Esophagus muscularis mucosa (tissue), 4 donors: Measurements from ENCODE around the gene PAQR9. TPM values are rescaled to one million over a fixed set of nuclear protein-coding genes. Genes with fewer than 3 reads are reported as not detected.

Experiments
- DNase-seq: peaks from one replicate; pipeline ENCODE4 v3.0.0-alpha.2; 2017; ENCODE audit errors: extremely low spot score
- H3K27ac ChIP-seq, 4 donors: fragments of 200-600 bp; sonication (generic); replicated peaks in 1 of 4; 1 replicate in 3 of 4; 2 replicates in 1 of 4; pipeline ENCODE4 v1.5.1; 2016 to 2019; ENCODE audit warnings: mild to moderate bottlenecking in 1 of 4
- H3K27me3 ChIP-seq, 4 donors: fragments of 200-600 bp; sonication (generic); one replicate each; pipeline versions ENCODE4 v1.5.1 to v1.6.0; 2016 to 2019
- H3K36me3 ChIP-seq, 4 donors: fragments of 200-600 bp; sonication (generic); one replicate each; pipeline ENCODE4 v1.5.1; 2016 to 2019
- H3K4me1 ChIP-seq, 4 donors: fragments of 200-600 bp; sonication (generic); one replicate each; pipeline ENCODE4 v1.5.1; 2016 to 2019
- H3K4me3 ChIP-seq, 4 donors: fragments of 200-600 bp; sonication (generic); 1 replicate in 2 of 4; 2 replicates in 2 of 4; pipeline ENCODE4 v1.5.1; 2016 to 2019; ENCODE audit warnings: mild to moderate bottlenecking in 4 of 4, moderate library complexity in 1 of 4
- H3K9me3 ChIP-seq, 4 donors: fragments of 200-600 bp; sonication (generic); 1 replicate in 3 of 4; 2 replicates in 1 of 4; pipeline ENCODE4 v1.5.1; 2016 to 2019
- CTCF ChIP-seq, 3 experiments: fragments of 200-600 bp in 2 of 3; fragments of 450-650 bp in 1 of 3; sonication (generic) in 2 of 3; IDR thresholded peaks; one replicate each; pipeline ENCODE4 v1.5.1; 2017 to 2019; ENCODE audit warnings: antibody characterized with exemption in 3 of 3, mild to moderate bottlenecking in 2 of 3, moderate library complexity in 1 of 3
- EP300 ChIP-seq: sonication (generic); formaldehyde crosslinking; IDR thresholded peaks from one replicate; pipeline ENCODE4 v1.6.1; 2017; ENCODE audit warnings: antibody characterized with exemption
- POLR2A ChIP-seq: fragments of 450-650 bp; IDR thresholded peaks from one replicate; pipeline ENCODE4 v1.6.1; 2017; ENCODE audit warnings: antibody characterized with exemption, moderate library complexity, mild to moderate bottlenecking, low read depth
- POLR2AphosphoS5 ChIP-seq, 2 donors: sonication (generic); formaldehyde crosslinking; IDR thresholded peaks; one replicate each; pipeline ENCODE4 v1.6.1; 2017; ENCODE audit warnings: antibody characterized with exemption in 2 of 2
- WGBS: methylation state at CpG from one replicate; pipeline ENCODE4 v1.1.5; 2018; 5-methylcytosine and 5-hydroxymethylcytosine counted together
- intact Hi-C: fragments of 100-400 bp; cut with DNase I; formaldehyde crosslinking; loops from one replicate; pipeline ENCODE4 v1.15.1; 2023
- total RNA-seq, 4 donors: library from RNA; depleted of rRNA; stranded (reverse); fragments of >200 nt; gene quantifications; one replicate each; pipeline versions ENCODE4 v1.1.0 to v1.2.1, GENCODE V29; 2016

PAQR9 gene
- total RNA-seq, 4 donors from 2014 or later, result not detected

DNA sequence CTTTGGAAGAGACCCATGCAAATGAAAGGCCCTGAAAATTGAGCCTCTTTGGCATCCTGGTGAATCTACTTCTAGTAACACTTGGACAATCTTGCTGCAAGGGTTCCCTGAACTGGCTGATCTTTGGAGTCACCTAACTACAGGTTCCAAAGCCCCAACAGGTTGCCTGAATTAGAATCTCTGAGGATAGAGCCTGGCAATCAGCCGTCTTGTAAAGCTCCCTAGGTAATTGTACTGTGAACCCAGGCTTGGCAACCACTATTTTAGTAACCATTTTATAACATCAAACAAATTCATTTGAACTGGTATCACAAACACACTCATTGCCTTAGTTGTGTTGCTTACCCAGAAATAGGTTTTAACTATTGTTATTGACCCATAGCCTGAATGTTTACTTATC lies 20.1 kb downstream of the PAQR9 start:
- intact Hi-C loops, result no loop called here
- WGBS, result 94% methylated on average over 1 of the region's 1 CpG
- H3K27ac ChIP-seq, result no peak overlapping the region

DNA sequence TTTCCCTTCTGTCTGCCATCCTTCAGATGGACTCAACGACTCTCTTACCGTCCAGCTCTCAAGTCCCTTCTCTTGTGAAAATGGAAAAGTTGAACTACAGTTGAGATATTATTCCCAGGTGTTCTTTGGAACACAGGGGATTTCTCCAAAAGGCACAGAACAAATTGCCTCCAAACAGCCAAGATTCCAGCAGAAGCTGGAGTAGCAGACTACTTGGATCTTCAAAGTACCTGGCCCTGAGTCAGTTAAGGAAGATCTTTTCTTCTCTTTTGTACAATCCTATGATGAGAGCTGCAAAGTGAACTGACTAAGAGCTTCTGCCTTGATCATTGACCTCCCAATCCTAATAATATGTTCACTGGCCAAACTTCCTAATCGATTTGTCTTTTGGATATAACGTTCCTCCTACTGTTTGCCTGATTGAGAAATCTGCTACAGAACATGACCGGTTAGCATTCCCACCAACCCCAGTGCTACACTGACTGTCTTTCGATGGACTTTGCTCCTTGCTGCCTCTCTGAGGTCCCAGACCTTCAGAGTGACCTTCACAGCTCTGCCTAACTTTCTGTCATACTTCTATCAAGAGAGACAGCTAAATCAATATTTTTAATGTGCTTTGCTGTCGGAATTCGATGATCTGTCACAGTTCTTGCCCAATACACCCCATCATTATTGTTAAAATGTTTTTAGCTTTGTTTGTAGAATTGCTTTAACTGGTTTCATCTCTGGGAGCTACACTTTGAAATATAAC lies 21.9 kb downstream of the PAQR9 start:
- Histone ChIP-seq H3K27ac (no peak overlapping the region), H3K4me1 (no peaks in the 10 kb centered on the region), H3K9me3 (no peaks in the 10 kb centered on the region), H3K4me3 (no peak overlapping the region), H3K36me3 (no peaks in the 10 kb centered on the region), H3K27me3 (peaks cover 0 to 10% (median 0%) of the 10 kb centered on the region in 4 donors)
- 87% methylated on average over 8 of the region's 8 CpGs for WGBS
- intact Hi-C loops, result no loop called here
- no peak for TF ChIP-seq CTCF (IDR thresholded peaks at IDR 0.05)
- TF ChIP-seq POLR2A, result no peak
- DNase-seq, result peak; percentile 26

More for the DNA sequence above, 20.1 kb downstream of the PAQR9 start:
- peak; percentile 7 for DNase-seq
- TF ChIP-seq EP300 (no peak), CTCF (IDR thresholded peaks at IDR 0.05) (no peak), POLR2AphosphoS5 (IDR thresholded peaks at IDR 0.05) (no peak), POLR2A (no peak)
- Histone ChIP-seq H3K9me3 (no peaks in the 10 kb centered on the region), H3K4me3 (no peak overlapping the region), H3K36me3 (no peaks in the 10 kb centered on the region), H3K4me1 (peaks cover 3 to 8% (median 7%) of the 10 kb centered on the region in 4 donors), H3K27me3 (peaks cover 0 to 28% (median 8%) of the 10 kb centered on the region in 4 donors)

DNA sequence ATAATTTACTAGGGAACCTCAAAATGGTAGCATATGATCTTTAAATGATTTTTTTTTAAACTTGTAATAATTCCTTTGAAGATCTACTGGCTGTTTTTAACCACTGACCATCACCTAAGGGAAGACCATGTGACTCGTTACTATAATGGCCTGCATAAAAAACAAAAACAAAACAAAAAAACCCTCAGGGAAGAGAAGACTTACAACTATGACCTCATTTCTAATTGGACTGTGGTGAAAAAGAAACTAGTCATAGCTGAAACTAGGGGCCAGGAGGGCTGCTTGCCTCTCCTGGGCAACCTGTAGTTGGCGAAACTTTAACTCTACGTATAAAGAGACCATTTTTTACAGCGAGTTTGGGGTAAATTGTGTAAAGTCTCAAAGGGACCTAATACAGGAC lies 23.0 kb downstream of the PAQR9 start:
- Histone ChIP-seq H3K27ac (no peak overlapping the region), H3K4me3 (no peak overlapping the region), H3K27me3 (peaks cover 0 to 6% (median 0%) of the 10 kb centered on the region in 4 donors), H3K4me1 (no peaks in the 10 kb centered on the region), H3K9me3 (no peaks in the 10 kb centered on the region), H3K36me3 (no peaks in the 10 kb centered on the region)
- DNase-seq, result no peak
- WGBS, result 77% methylated on average over 4 of the region's 4 CpGs
- intact Hi-C loops, result no loop called here
- TF ChIP-seq POLR2A (no peak), POLR2AphosphoS5 (IDR thresholded peaks at IDR 0.05) (no peak), EP300 (no peak), CTCF (IDR thresholded peaks at IDR 0.05) (no peak)

- Histone ChIP-seq H3K4me3 (no peak overlapping the region), H3K9me3 (no peaks in the 10 kb centered on the region), H3K27me3 (peaks cover 0 to 6% (median 0%) of the 10 kb centered on the region in 4 donors), H3K27ac (no peak overlapping the region), H3K4me1 (no peaks in the 10 kb centered on the region), H3K36me3 (no peaks in the 10 kb centered on the region)
- no peak for TF ChIP-seq POLR2AphosphoS5 (IDR thresholded peaks at IDR 0.05)
- no peak for TF ChIP-seq EP300
- no peak for DNase-seq
- WGBS, result 88% methylated on average over 1 of the region's 1 CpG
- intact Hi-C loops, result no loop called here
These were observed 23.5 kb downstream of the PAQR9 start for GRCh38 chr3:142940000-142940399.

- Histone ChIP-seq H3K27ac (no peak overlapping the region), H3K27me3 (peaks cover 0 to 3% (median 0%) of the 10 kb centered on the region in 4 donors), H3K4me3 (no peak overlapping the region), H3K9me3 (no peaks in the 10 kb centered on the region), H3K36me3 (no peaks in the 10 kb centered on the region), H3K4me1 (no peaks in the 10 kb centered on the region)
- TF ChIP-seq EP300 (no peak), POLR2A (no peak), CTCF (IDR thresholded peaks at IDR 0.05) (no peak), POLR2AphosphoS5 (IDR thresholded peaks at IDR 0.05) (no peak)
- intact Hi-C loops, result no loop called here
- WGBS, result 80% methylated on average over 5 of the region's 5 CpGs
- DNase-seq, result peak; percentile 57
These were observed 27.5 kb downstream of the PAQR9 start for GRCh38 chr3:142935963-142936362.
